CD14-positive monocyte (primary cell): ENCODE measurements around the gene CCDC150. TPM values are rescaled to one million over a fixed set of nuclear protein-coding genes. Genes with fewer than 3 reads are reported as not detected.

ENCODE experiments used
- DNase-seq, 3 donors: peaks; one replicate each; pipeline ENCODE4 v3.0.0-alpha.2; 2011 to 2022
- H2AFZ ChIP-seq: 2 replicates; pipeline ENCODE4 v1.6.0; 2012; ENCODE audit warnings: mild to moderate bottlenecking, low read depth, low read length, inconsistent platforms; ENCODE audit not compliant: insufficient read depth, poor library complexity, severe bottlenecking
- H3K27ac ChIP-seq, 2 donors: 1 replicate in 1 of 2; 2 replicates in 1 of 2; pipeline ENCODE4 v1.5.1; 2012 to 2013; ENCODE audit warnings: low read length in 2 of 2, control low read depth in 1 of 2, inconsistent platforms in 1 of 2, low read depth in 1 of 2, mild to moderate bottlenecking in 1 of 2
- H3K27me3 ChIP-seq, 2 donors: one replicate each; pipeline versions ENCODE4 v1.6.0 to v1.6.1; 2011 to 2013; ENCODE audit warnings: low read length in 2 of 2; ENCODE audit not compliant: control insufficient read depth in 2 of 2, insufficient read depth in 2 of 2
- H3K36me3 ChIP-seq, 2 donors: replicated peaks in 1 of 2; 1 replicate in 1 of 2; 2 replicates in 1 of 2; pipeline versions ENCODE4 v1.5.1 to v1.6.1; 2012 to 2013; ENCODE audit warnings: low read length in 2 of 2, control low read depth in 1 of 2, inconsistent platforms in 1 of 2, mild to moderate bottlenecking in 1 of 2; ENCODE audit not compliant: insufficient read depth in 2 of 2, control insufficient read depth in 1 of 2
- H3K4me1 ChIP-seq, 2 donors: 1 replicate in 1 of 2; 2 replicates in 1 of 2; pipeline versions ENCODE4 v1.5.1 to v1.6.1; 2012 to 2013; ENCODE audit warnings: low read length in 2 of 2, control low read depth in 1 of 2, inconsistent platforms in 1 of 2, mild to moderate bottlenecking in 1 of 2, moderate library complexity in 1 of 2; ENCODE audit not compliant: insufficient read depth in 2 of 2, control insufficient read depth in 1 of 2
- H3K4me2 ChIP-seq: replicated peaks from 2 replicates; pipeline ENCODE3; 2012; ENCODE audit warnings: low read length, moderate library complexity, mild to moderate bottlenecking; ENCODE audit not compliant: poor library complexity, severe bottlenecking; ENCODE audit errors: extremely low read depth
- H3K4me3 ChIP-seq, 3 experiments: fragments of 200-600 bp in 1 of 3; sonication (generic) in 1 of 3; replicated peaks in 1 of 3; 1 replicate in 2 of 3; 2 replicates in 1 of 3; pipeline ENCODE4 v1.5.1; 2011 to 2013; ENCODE audit warnings: low read length in 3 of 3, mild to moderate bottlenecking in 3 of 3, control low read depth in 2 of 3, low read depth in 2 of 3, inconsistent platforms in 1 of 3, moderate library complexity in 1 of 3
- H3K79me2 ChIP-seq: 2 replicates; pipeline ENCODE4 v1.6.0; 2012; ENCODE audit warnings: mild to moderate bottlenecking, control low read depth, inconsistent platforms, low read length, moderate library complexity; ENCODE audit not compliant: insufficient read depth
- H3K9ac ChIP-seq: 2 replicates; pipeline ENCODE4 v1.6.0; 2017; ENCODE audit warnings: low read length, mild to moderate bottlenecking; ENCODE audit not compliant: insufficient read depth, poor library complexity, severe bottlenecking
- H3K9me3 ChIP-seq, 2 donors: replicated peaks in 1 of 2; 1 replicate in 1 of 2; 2 replicates in 1 of 2; pipeline versions ENCODE4 v1.5.1 to v1.6.1; 2012 to 2013; ENCODE audit warnings: low read length in 2 of 2, control low read depth in 1 of 2; ENCODE audit not compliant: control insufficient read depth in 1 of 2, insufficient read depth in 1 of 2
- H4K20me1 ChIP-seq: 2 replicates; pipeline ENCODE4 v1.6.0; 2012; ENCODE audit warnings: mild to moderate bottlenecking, low read length, control low read depth, moderate library complexity; ENCODE audit not compliant: insufficient read depth
- H3K27ac Mint-ChIP-seq, 7 donors: one replicate each; pipeline ENCODE4 v1.8.0; 2020; ENCODE audit warnings: mild to moderate bottlenecking in 7 of 7, mixed read lengths in 7 of 7, moderate library complexity in 6 of 7, inconsistent platforms in 2 of 7
- H3K27me3 Mint-ChIP-seq, 3 donors: one replicate each; pipeline ENCODE4 v1.8.0; 2021 to 2022; ENCODE audit warnings: low read depth in 3 of 3, mild to moderate bottlenecking in 3 of 3, mixed read lengths in 3 of 3, moderate library complexity in 3 of 3, inconsistent platforms in 1 of 3
- H3K36me3 Mint-ChIP-seq, 2 donors: one replicate each; pipeline ENCODE4 v1.8.0; 2020; ENCODE audit warnings: mixed read lengths in 2 of 2, inconsistent platforms in 1 of 2, mild to moderate bottlenecking in 1 of 2
- H3K4me1 Mint-ChIP-seq: one replicate; pipeline ENCODE4 v1.8.0; 2020; ENCODE audit warnings: mild to moderate bottlenecking, mixed read lengths
- H3K4me3 Mint-ChIP-seq, 2 donors: one replicate each; pipeline ENCODE4 v1.8.0; 2020; ENCODE audit warnings: mild to moderate bottlenecking in 2 of 2, mixed read lengths in 2 of 2, moderate library complexity in 1 of 2
- H3K9me3 Mint-ChIP-seq, 7 donors: one replicate each; pipeline ENCODE4 v1.8.0; 2020 to 2022; ENCODE audit warnings: mixed read lengths in 7 of 7, mild to moderate bottlenecking in 6 of 7, moderate library complexity in 6 of 7, inconsistent platforms in 2 of 7
- WGBS: methylation state at CpG from one replicate; pipeline ENCODE4 v1.1.5; 2013; ENCODE audit warnings: missing lambda C conversion rate; ENCODE audit not compliant: insufficient coverage; 5-methylcytosine and 5-hydroxymethylcytosine counted together
- intact Hi-C, 2 donors: fragments of 100-400 bp; cut with micrococcal nuclease; formaldehyde crosslinking; loops; one replicate each; pipeline versions ENCODE4 v1.15.0 to v1.15.1; 2023
- polyA plus RNA-seq, 3 donors: library from polyadenylated mRNA; depleted of rRNA in 1 of 3; unstranded in 2 of 3; stranded (reverse) in 1 of 3; fragments of 300-500 nt in 2 of 3; fragments of >200 nt in 1 of 3; fragmentation: Illumina TruSeq in 2 of 3; gene quantifications; 1 replicate in 2 of 3; 2 replicates in 1 of 3; pipeline ENCODE4 v1.2.3, GENCODE V29; 2012 to 2021
- TF ChIP-seq, protein P1 (sequence below): fragments of 200-600 bp; IDR thresholded peaks from one replicate; pipeline ENCODE4 v1.8.0; 2022; ENCODE audit warnings: antibody characterized with exemption, mild to moderate bottlenecking

Gene CCDC150
- polyA plus RNA-seq, 3 donors, result 0.09 TPM; not detected in 2

DNA sequence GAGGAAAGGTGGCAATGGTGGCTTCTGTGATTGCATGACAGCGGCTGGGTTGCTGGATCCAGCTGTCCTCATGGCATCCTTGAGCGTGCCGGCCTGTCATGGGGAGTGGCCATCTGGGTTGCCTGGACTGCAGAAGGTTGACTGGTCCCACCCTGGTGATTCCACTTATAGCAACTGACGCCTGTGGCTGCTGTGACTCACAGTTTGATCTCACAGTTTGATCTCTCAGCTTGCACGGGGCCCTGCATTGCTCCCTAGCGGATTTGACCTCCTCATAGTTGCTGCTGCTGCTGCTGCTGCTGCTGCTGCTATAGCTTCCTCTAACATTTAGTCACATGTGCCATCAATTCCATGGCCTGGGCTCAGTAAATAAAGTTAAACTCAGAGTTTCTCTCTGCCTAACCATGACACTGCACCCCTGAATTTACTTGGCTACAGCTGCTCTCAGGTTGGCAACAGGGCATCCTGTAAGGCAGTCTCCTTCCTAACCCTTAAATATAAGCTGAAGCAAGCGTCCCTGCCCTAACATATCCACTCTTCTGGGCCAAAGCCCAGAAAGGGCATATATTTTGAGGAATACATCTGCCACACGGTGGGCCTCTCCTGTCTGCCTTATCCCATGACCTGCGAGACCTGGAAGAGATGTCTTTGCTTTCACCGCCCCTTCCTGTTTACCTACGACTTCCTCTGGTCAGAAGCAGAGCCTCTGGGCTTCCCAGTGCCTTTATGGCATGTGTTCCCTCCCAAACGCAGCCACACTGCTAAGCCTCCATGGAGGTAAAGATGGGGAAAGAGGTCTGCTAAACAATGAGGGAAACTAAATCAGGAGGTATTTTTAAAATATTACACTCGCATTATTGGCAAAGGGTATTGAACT lies 37.8 kb upstream of the CCDC150 start:
- no peaks in the 10 kb centered on the region for H3K79me2 ChIP-seq
- no peaks in the 10 kb centered on the region for H3K4me1 Mint-ChIP-seq
- H3K4me3 ChIP-seq, result no peak overlapping the region
- no peak overlapping the region for H3K4me3 Mint-ChIP-seq
- no peak overlapping the region for H3K27ac ChIP-seq
- TF ChIP-seq, protein P1, sequence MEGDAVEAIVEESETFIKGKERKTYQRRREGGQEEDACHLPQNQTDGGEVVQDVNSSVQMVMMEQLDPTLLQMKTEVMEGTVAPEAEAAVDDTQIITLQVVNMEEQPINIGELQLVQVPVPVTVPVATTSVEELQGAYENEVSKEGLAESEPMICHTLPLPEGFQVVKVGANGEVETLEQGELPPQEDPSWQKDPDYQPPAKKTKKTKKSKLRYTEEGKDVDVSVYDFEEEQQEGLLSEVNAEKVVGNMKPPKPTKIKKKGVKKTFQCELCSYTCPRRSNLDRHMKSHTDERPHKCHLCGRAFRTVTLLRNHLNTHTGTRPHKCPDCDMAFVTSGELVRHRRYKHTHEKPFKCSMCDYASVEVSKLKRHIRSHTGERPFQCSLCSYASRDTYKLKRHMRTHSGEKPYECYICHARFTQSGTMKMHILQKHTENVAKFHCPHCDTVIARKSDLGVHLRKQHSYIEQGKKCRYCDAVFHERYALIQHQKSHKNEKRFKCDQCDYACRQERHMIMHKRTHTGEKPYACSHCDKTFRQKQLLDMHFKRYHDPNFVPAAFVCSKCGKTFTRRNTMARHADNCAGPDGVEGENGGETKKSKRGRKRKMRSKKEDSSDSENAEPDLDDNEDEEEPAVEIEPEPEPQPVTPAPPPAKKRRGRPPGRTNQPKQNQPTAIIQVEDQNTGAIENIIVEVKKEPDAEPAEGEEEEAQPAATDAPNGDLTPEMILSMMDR, result no peak
- no peaks in the 10 kb centered on the region for H3K4me1 ChIP-seq
- H3K27me3 ChIP-seq, result peaks cover 4% of the 10 kb centered on the region in 2 donors
- H3K4me2 ChIP-seq, result no peak overlapping the region
- H3K27ac Mint-ChIP-seq, result no peak overlapping the region
- peaks cover 7 to 30% (median 12%) of the 10 kb centered on the region in 3 donors for H3K27me3 Mint-ChIP-seq
- 85% methylated on average over 6 of the region's 13 CpGs for WGBS
- H3K36me3 ChIP-seq, result no peaks in the 10 kb centered on the region
- no peaks in the 10 kb centered on the region for H3K9me3 ChIP-seq
- intact Hi-C loops, result no loop called here
- H4K20me1 ChIP-seq, result no peaks in the 10 kb centered on the region
- no peak overlapping the region for H2AFZ ChIP-seq
- H3K9ac ChIP-seq, result no peak overlapping the region
- H3K9me3 Mint-ChIP-seq, result peaks cover 0 to 2% (median 0%) of the 10 kb centered on the region in 7 donors
- DNase-seq, result no peak
- no peaks in the 10 kb centered on the region for H3K36me3 Mint-ChIP-seq

DNA sequence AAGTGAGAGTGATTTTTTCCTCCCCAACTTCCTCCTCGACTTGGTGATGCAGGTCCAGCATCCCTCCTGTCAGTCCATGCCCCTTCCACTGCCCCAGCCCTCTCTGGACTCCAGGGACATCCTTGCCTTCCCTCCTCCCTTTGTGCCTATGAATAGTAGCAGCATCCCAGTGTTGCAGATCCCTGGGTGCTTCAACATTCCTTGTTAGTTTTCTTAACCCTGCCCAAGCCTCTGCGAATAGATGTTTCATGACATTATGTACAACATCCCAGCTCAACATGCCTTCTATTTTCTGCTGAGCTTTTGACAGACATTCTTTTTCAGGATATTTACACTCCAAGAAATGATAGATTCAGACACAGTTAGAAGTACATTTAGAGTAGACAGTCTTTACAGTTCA lies 35.3 kb upstream of the CCDC150 start:
- no peak overlapping the region for H3K4me3 Mint-ChIP-seq
- H2AFZ ChIP-seq, result no peak overlapping the region

More for the DNA sequence above, 35.3 kb upstream of the CCDC150 start:
- H3K27ac ChIP-seq, result no peak overlapping the region
- H3K4me1 ChIP-seq, result no peaks in the 10 kb centered on the region
- no peaks in the 10 kb centered on the region for H3K79me2 ChIP-seq
- TF ChIP-seq, protein P1, result no peak
- no peaks in the 10 kb centered on the region for H3K4me1 Mint-ChIP-seq
- no peaks in the 10 kb centered on the region for H3K36me3 Mint-ChIP-seq
- H3K27me3 Mint-ChIP-seq, result peaks cover 6 to 21% (median 8%) of the 10 kb centered on the region in 3 donors
- no peak overlapping the region for H3K4me3 ChIP-seq
- H3K9me3 Mint-ChIP-seq, result peaks cover 0 to 10% (median 2%) of the 10 kb centered on the region in 7 donors
- H3K36me3 ChIP-seq, result no peaks in the 10 kb centered on the region
- H3K4me2 ChIP-seq, result no peak overlapping the region
- peaks cover 0 to 4% of the 10 kb centered on the region in 2 donors for H3K27me3 ChIP-seq
- H3K9me3 ChIP-seq, result no peaks in the 10 kb centered on the region
- 100% methylated on average over 1 of the region's 2 CpGs for WGBS
- DNase-seq, result no peak
- intact Hi-C loops, result no loop called here
- no peaks in the 10 kb centered on the region for H4K20me1 ChIP-seq
- no peak overlapping the region for H3K27ac Mint-ChIP-seq
- H3K9ac ChIP-seq, result no peak overlapping the region
